Effector memory CD4-positive, alpha-beta T cell (primary cell): ENCODE results near the gene GSX2.
"Not testable (repeated sequence)": the region's sequence is repeated elsewhere in the genome, so short reads cannot be mapped to it uniquely, and the experiment has no call there.

ENCODE experiments used
- DNase-seq, 3 donors: peaks; one replicate each; pipeline ENCODE4 v3.0.0-alpha.2; 2020
- H3K27ac ChIP-seq: 2 replicates; pipeline ENCODE4 v1.7.0; 2013; ENCODE audit warnings: mild to moderate bottlenecking, low read length, moderate library complexity; ENCODE audit not compliant: insufficient read depth, poor library complexity, severe bottlenecking
- H3K27me3 ChIP-seq: replicated peaks from 2 replicates; pipeline ENCODE4 v1.7.0; 2013; ENCODE audit warnings: mild to moderate bottlenecking, low read length; ENCODE audit not compliant: insufficient read depth, control insufficient read depth, poor library complexity, severe bottlenecking
- H3K36me3 ChIP-seq: 2 replicates; pipeline ENCODE4 v1.7.0; 2013; ENCODE audit warnings: mild to moderate bottlenecking, low read length, moderate library complexity; ENCODE audit not compliant: control insufficient read depth, insufficient read depth
- H3K4me1 ChIP-seq: 2 replicates; pipeline ENCODE4 v1.7.0; 2013; ENCODE audit warnings: low read length, mild to moderate bottlenecking; ENCODE audit not compliant: control insufficient read depth, insufficient read depth, poor library complexity, severe bottlenecking
- H3K4me3 ChIP-seq: 2 replicates; pipeline ENCODE4 v1.7.0; 2013; ENCODE audit warnings: low read length, low read depth, mild to moderate bottlenecking; ENCODE audit not compliant: insufficient read depth, poor library complexity, severe bottlenecking
- H3K9me3 ChIP-seq: 2 replicates; pipeline ENCODE4 v1.7.0; 2013; ENCODE audit warnings: mild to moderate bottlenecking, low read length, moderate library complexity; ENCODE audit not compliant: control insufficient read depth
- total RNA-seq, 3 donors: gene quantifications; one replicate each; lab custom pipeline; 2026; lab: John Stamatoyannopoulos, UW

GSX2 gene
- total RNA-seq: 0 to 0.19 (median 0) reads per million in 3 donors

DNA sequence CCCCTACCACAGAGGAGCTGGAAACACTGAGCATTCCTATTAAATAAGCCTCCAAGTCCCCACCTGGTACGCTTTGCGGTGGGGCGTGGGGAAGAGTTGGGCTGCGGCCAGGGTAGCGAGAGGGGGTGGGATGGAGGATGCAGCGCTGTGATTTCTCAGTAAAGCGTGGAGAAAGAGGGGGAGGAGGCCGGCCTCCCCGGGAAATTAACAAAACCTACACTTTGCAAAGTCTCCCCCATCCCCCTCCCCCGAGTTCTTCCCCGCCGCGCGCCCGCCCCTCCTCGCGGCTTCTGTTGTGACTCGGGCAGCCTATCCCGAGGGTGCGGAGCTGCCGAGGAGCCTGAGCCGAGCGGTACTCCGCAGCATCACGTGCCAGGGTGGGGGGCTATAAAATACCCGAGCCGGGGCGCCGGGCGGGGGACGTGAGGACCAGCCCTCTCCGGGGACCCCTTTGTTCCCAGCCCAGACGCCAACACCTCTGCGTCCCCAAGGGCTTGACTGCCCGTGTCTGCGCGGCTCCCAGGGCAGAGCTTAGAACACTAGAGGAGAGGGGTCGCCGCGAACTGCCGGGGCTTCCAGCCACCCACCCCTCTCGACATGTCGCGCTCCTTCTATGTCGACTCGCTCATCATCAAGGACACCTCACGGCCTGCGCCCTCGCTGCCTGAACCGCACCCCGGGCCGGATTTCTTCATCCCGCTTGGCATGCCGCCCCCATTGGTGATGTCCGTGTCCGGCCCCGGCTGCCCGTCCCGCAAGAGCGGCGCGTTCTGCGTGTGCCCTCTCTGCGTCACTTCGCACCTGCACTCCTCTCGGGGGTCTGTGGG is at the start of gene GSX2:
Gene GSX2, plus strand, starts transcription at position 416 of the 827 bp plus-strand sequence. Its CDS starts 182 bp downstream, at position 598.
- no peak for DNase-seq
- Histone ChIP-seq H3K4me1 (peaks cover 26% of the 10 kb centered on the region), H3K36me3 (no peaks in the 10 kb centered on the region), H3K27ac (no peak within 1 kb of the TSS), H3K4me3 (peak within 1 kb of the TSS; percentile 33), H3K27me3 (peaks cover 79% of the 10 kb centered on the region), H3K9me3 (no peaks in the 10 kb centered on the region)

- Histone ChIP-seq H3K4me3 (no peak overlapping the region), H3K9me3 (no peaks in the 10 kb centered on the region), H3K27me3 (no peaks in the 10 kb centered on the region), H3K27ac (no peak overlapping the region), H3K36me3 (peaks cover 11% of the 10 kb centered on the region), H3K4me1 (peaks cover 11% of the 10 kb centered on the region)
- DNase-seq: no peak
Measured at GRCh38 chr4:54050214-54050904, 49.6 kb upstream of the GSX2 start.

DNA sequence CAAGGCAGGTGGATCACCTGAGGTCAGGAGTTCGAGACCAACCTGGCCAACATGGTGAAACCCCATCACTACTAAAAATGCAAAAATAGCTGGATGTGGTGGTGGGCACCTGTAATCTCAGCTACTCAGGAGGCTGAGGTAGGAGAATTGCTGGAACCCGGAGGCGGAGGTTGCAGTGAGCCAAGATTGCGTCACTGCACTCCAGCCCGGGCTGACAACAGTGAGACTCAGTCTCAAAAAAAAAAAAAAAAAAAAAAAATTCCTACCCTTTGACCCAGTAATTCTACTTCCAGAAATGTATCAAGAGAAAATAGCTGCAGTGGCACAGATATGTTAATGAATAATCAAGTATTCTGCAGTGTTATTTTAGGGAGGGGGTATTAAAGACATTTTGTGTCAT is 46.6 kb upstream of the GSX2 start:
- not testable (repeated sequence) for H3K27ac ChIP-seq, DNase-seq, H3K36me3 ChIP-seq, H3K9me3 ChIP-seq, H3K27me3 ChIP-seq, H3K4me3 ChIP-seq
- peaks cover 20% of the 10 kb centered on the region for H3K4me1 ChIP-seq

DNA sequence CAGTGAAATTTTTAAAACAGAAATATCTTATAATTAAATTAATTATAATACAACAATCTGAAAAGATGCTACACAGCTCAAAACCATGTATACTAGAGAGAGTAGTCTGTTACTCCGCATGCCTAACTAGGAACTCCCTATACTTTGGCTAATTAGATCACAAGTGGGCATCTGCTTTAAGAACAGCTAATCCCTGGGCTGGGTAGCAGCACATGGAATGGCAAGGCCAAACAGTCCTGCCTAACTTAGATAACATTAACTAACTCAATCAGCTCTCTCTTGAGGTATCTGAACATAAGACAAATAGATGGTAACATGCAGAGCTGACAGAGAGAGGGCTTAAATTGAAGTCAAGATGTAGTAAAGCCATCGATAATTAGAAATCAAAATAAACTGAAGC is 45.5 kb upstream of the GSX2 start:
- Histone ChIP-seq H3K27me3 (no peaks in the 10 kb centered on the region), H3K27ac (no peak overlapping the region), H3K4me1 (peaks cover 20% of the 10 kb centered on the region), H3K9me3 (no peaks in the 10 kb centered on the region), H3K36me3 (no peaks in the 10 kb centered on the region), H3K4me3 (no peak overlapping the region)
- DNase-seq: no peak

DNA sequence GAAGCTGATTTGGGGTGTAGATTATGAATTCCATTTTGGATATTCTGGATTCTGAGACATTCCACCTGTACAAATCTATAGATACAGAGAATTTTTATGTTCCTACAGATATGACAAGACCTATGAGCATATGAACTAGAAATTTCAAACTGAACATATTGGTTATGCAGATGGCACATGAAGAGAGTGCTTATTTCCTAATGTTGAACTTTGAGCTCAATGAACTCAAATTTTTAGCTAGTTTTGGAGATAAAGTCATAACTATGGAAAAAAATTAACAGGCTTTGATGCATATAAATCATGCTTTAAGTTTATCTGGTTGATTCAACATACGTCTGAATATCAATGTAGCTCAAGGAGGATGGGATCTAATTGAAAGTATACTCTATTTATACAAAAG is 44.5 kb upstream of the GSX2 start:
- H3K27me3 ChIP-seq: no peaks in the 10 kb centered on the region
- no peaks in the 10 kb centered on the region for H3K36me3 ChIP-seq
- no peak overlapping the region for H3K4me3 ChIP-seq
- DNase-seq: no peak
- H3K27ac ChIP-seq: no peak overlapping the region
- H3K9me3 ChIP-seq: no peaks in the 10 kb centered on the region
- peaks cover 23% of the 10 kb centered on the region for H3K4me1 ChIP-seq

- peaks cover 17% of the 10 kb centered on the region for H3K4me1 ChIP-seq
- no peaks in the 10 kb centered on the region for H3K9me3 ChIP-seq
- H3K27me3 ChIP-seq: no peaks in the 10 kb centered on the region
- H3K27ac ChIP-seq: no peak overlapping the region
- no peak for DNase-seq
- no peaks in the 10 kb centered on the region for H3K36me3 ChIP-seq
- no peak overlapping the region for H3K4me3 ChIP-seq
Measured at GRCh38 chr4:54056360-54056759, 43.6 kb upstream of the GSX2 start.

GRCh38 chr4:54058171-54058570 is 41.8 kb upstream of the GSX2 start:
- Histone ChIP-seq H3K36me3 (no peaks in the 10 kb centered on the region), H3K4me3 (no peak overlapping the region), H3K4me1 (peaks cover 24% of the 10 kb centered on the region), H3K27ac (no peak overlapping the region), H3K9me3 (no peaks in the 10 kb centered on the region), H3K27me3 (no peaks in the 10 kb centered on the region)
- no peak for DNase-seq

GRCh38 chr4:54060116-54060515 is 39.8 kb upstream of the GSX2 start:
- Histone ChIP-seq H3K27ac (no peak overlapping the region), H3K27me3 (no peaks in the 10 kb centered on the region), H3K4me3 (no peak overlapping the region), H3K4me1 (peaks cover 24% of the 10 kb centered on the region), H3K36me3 (no peaks in the 10 kb centered on the region), H3K9me3 (no peaks in the 10 kb centered on the region)
- DNase-seq: no peak

GRCh38 chr4:54061067-54061466 is 38.9 kb upstream of the GSX2 start:
- no peak overlapping the region for H3K4me3 ChIP-seq
- no peak for DNase-seq
- no peaks in the 10 kb centered on the region for H3K9me3 ChIP-seq
- H3K36me3 ChIP-seq: no peaks in the 10 kb centered on the region
- peaks cover 24% of the 10 kb centered on the region for H3K4me1 ChIP-seq
- no peaks in the 10 kb centered on the region for H3K27me3 ChIP-seq
- H3K27ac ChIP-seq: no peak overlapping the region

DNA sequence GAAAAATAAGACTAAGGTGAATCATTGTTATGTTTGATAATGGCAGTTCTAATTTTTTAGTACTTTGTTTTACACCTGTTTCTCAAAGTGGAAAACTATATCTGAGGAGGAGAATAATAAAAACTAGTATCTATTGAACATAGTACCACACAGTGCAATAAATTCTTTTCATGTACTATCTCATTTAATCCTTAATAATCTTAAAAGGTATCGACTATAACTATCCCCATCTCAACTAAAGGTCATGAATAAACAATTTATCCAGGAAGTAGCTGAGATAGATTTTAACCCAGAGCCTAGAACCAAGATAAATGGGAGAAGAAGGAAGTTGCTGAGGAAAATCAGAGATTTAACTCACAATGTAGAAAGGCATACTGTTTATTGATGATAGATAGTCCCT is 38.1 kb upstream of the GSX2 start:
- H3K9me3 ChIP-seq: no peaks in the 10 kb centered on the region
- no peaks in the 10 kb centered on the region for H3K27me3 ChIP-seq
- H3K4me1 ChIP-seq: peaks cover 24% of the 10 kb centered on the region
- no peak for DNase-seq
- H3K4me3 ChIP-seq: no peak overlapping the region
- no peak overlapping the region for H3K27ac ChIP-seq
- H3K36me3 ChIP-seq: no peaks in the 10 kb centered on the region
